Breast epithelium (tissue), 3 donors: ENCODE measurements around the gene EPO.

ENCODE experiments used
- CTCF ChIP-seq, 3 donors: fragments of 450-650 bp; IDR thresholded peaks; one replicate each; pipeline ENCODE4 v1.5.1; 2016 to 2017; ENCODE audit warnings: antibody characterized with exemption in 3 of 3, mild to moderate bottlenecking in 3 of 3, moderate library complexity in 3 of 3
- POLR2A ChIP-seq: fragments of 450-650 bp; IDR thresholded peaks from one replicate; pipeline ENCODE4 v1.6.1; 2016; ENCODE audit warnings: antibody characterized with exemption, mild to moderate bottlenecking, moderate library complexity
- POLR2AphosphoS5 ChIP-seq, 3 donors: sonication (generic); formaldehyde crosslinking; IDR thresholded peaks; one replicate each; pipeline ENCODE4 v1.6.1; 2017; ENCODE audit warnings: antibody characterized with exemption in 3 of 3

DNA sequence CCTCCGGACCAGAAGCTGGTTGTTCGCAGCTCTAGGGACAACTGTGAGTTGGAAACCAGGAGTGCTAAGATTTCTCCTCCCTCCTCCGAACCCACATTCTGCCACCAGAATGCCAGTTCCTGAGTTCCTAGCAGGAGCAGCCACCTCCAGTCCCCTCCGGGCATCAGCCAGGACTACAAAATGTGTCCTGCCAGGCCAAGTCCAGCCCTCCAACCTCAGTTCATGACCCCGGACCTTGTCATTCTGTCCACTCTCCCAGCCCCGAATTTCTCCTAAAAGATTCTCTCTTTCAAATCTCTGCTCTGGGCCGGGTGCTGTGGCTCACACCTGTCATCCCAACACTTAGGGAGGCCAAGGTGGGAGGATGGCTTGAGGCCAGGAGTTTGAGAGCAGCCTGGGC is 15.5 kb downstream of the EPO start:
- TF ChIP-seq CTCF (IDR thresholded peaks at IDR 0.05) (no peak), POLR2A (no peak), POLR2AphosphoS5 (IDR thresholded peaks at IDR 0.05) (no peak)
